COR-L47 (cell line): ENCODE measurements around the gene F12.
"Not testable (repeated sequence)": the region's sequence is repeated elsewhere in the genome, so short reads cannot be mapped to it uniquely, and the experiment has no call there.

Experiments
- DNase-seq: peaks from one replicate; lab custom pipeline; 2025; lab: John Stamatoyannopoulos, UW

Gene F12

DNA sequence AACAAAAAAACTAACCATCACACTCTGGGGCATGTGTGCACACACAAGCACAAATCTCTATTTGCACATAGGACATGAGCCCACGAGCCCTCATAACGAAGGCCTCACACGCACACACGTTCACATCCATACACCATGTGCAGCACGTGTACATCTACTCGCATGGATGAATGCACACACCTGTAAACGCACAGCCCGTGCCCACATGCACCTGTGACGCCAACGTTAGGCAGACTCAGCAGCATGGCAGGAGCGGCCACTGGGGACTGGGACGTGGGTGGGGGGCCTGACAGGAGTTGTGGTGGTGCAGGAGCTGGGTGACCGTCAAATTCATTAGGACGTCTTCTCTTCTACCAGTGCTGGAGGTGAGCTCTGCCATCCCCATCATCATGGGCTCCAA is 22.0 kb downstream of the F12 start:
- no peak for DNase-seq

DNA sequence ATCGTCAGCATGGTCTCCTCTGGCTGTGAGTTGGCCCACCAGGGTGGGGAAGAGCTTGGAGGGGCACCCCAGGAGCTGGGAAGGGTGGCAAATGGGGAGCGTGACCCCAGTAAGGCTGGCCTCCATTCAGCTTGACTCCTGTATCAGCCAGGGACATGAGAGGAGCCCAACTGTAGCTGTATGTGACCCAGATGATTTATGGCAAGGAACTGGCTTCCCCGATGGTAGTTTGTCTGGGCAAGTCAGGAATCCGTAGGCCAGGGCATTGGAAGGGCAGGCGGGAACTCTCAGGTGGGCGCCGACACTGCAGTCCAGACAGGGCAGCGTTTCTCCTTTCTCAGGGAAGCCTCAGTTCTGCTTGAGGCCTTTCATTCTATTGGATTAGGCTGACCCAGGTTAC is 22.8 kb downstream of the F12 start:
- DNase-seq, result no peak

- DNase-seq, result no peak
Measured at GRCh38 chr5:177385720-177386119, 23.6 kb downstream of the F12 start.

GRCh38 chr5:177384134-177384533 is 25.2 kb downstream of the F12 start, which contains the start of gene SLC34A1:
SLC34A1 (plus strand) TSS chr5:177384434; CDS start chr5:177385742, 1,308 bp downstream.
- DNase-seq, result no peak

DNA sequence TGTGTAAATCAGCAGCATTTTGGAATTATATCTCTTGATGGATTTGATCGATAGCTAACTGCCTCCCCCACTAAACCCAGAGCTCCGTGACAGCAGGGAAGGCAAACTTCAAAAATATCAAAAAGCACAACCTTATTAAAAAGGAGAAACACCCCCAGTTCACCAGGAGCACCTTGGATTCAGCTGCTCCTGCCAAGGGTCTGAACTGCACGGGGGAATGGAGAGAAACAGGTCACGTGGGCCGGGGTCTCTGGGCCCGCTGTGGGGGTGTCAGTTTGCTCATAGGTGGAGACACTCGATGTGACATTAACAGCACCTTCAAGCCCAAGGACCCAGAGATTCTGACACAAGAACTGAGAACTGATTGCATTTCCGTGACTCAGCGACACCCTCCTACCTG is 26.2 kb downstream of the F12 start:
- no peak for DNase-seq

DNA sequence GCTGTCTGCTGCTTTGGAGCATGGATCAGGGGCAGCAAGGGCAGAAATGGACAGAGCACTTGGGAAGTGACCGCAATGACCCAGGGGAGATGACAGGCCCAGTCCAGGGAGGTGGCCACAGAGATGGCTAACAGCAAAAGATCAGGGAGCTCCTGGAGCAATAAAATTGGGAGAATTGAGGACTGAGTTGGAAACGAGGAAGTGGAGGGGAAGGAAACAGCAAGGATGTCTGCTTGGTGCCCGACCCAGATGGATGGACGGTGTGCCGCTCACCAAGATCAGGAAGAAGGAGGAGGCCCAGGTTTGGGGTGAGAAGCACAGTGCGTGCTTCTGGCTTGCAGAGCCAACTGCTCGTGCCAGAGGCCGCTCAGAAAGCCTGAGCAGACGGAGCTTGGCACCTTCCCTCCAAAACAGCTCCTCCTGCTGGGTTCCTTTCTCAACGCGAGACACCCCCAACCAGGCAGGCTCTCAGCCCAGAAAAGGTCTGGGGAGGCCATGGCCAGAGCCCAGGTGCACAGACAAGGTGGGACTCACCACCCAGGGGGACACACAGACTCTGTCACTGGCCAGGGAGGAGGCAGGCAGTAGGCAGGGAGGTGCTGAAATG is 26.8 kb downstream of the F12 start:
- DNase-seq, result peak; percentile 57

DNA sequence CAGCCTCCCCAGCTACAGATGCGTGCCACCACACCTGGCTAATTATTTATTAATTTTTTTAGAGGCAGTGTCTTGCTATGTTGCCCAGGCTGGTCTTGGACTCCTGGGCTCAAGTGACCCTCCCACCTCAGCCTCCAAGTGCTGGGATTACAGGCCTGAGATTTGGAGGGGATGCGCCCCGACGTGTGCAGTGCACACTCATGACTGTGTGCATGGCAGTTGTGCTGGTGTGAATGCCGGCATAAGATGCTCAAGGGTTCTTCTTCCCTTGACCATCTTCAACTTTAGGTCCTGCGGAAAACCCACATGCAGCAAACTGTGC is 28.6 kb downstream of the F12 start:
- no peak for DNase-seq

DNA sequence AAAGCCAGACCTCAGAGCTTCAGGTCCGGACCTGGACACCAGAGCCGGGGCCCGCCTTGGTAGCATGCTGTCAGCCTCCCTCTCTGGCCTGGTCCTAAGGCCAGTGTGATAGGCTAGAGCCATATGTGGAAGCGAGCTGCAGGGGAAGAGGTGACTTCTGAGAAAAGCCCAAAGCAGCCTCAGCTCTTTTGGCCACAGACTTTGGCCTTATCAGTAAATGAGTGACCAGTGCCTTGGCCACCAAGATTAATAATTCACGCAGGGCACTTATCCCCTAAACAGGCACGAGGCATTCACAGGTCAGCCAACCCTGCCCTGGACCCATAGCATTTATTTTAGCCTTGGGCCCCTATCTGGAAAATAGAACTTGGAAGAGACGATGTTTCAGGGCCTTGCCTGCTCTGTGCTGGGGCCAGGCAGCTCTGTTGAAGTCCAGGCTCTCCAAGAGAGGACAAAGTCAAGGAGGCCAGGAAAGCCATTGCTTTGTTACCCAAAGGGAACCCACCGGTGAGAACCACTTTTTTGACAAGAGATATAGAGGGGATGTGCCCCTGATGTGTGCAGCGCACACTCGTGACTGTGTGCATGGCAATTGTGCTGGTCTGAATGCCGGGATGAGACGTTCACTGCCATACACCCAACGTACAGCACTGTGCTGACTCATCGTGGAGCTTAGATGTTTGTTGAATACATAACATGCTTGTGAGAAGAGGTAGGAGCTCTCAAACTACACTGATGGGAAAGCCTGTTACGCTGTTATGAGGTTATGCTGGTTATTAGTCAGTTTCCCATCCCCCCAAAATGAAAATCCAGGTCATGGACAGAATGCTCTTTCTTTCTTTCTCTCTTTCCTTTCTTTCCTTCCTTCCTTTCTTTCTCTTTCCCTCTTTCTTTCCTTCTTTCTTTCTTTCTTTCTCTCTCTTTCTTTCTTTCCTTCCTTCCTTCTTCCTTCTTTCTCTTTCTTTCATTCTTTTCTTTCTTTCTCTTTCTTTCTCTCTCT is 30.2 kb downstream of the F12 start:
- no peak for DNase-seq

DNA sequence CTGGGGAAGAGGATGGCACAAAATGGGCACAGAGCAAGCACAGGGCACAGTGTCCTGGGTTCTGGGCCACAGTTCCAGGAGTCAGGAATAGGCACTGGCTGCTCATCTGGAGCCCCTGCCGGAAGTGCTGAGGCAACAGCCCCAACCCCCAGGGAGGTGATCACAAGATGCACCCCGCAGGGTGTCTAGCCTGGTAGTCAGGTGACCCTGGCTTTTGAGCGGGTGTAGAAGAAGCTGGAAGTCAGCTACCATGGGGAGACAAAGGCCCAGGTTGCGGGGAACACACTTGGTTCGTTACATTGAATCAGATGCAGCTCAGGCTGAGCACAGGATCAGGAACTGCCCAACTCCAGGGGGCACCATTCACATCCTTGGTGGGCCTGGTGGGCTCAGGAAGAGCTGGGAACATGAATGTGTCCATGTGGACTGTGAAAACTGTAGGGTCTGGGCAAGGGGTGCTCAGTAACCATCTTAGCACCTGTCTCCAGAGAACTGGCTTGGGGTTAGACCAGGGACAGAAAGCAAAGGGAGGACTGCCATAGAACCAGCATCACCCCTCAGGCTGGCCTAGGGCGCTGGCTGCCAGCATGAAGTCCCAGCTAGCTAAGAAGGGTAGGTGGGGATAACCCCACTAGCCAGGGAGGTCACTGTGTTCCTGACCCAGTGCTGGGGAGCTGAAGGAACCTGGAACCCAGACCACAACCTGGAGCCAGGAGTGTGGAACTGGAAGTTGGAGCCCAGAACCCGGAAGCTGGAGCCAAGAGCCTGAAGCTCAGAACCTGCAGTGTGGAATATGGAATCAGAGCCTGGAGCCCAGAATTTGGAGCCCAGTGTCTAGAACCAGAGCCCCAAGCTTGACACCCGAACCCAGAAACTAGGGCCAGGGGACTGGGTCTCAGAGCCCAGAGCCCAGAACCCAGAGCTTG is 31.2 kb downstream of the F12 start:
- DNase-seq, result no peak

DNA sequence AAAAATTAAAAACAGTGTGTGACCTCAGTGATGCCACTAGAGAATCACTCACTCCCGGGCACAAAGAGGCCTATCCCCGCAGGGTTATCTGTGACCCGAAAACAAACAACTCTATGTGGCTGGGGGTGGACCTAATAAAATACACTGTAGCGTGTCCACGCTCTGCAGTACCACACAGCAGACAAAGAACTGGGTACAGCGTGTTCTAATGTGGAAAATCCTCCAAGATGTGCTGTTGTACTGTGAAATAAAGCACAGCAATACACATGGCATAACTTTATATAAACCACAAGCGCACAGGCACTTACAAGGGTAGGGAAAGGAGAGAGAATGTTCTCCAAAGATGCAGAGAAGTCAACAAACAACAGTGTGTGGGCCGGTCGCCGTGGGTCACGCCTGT is 33.3 kb downstream of the F12 start:
- no peak for DNase-seq

GRCh38 chr5:177375516-177375915 is 33.8 kb downstream of the F12 start:
- DNase-seq, result not testable (repeated sequence)

GRCh38 chr5:177374211-177374610 is 35.2 kb downstream of the F12 start:
- no peak for DNase-seq

GRCh38 chr5:177373806-177374205 is 35.6 kb downstream of the F12 start:
- no peak for DNase-seq

DNA sequence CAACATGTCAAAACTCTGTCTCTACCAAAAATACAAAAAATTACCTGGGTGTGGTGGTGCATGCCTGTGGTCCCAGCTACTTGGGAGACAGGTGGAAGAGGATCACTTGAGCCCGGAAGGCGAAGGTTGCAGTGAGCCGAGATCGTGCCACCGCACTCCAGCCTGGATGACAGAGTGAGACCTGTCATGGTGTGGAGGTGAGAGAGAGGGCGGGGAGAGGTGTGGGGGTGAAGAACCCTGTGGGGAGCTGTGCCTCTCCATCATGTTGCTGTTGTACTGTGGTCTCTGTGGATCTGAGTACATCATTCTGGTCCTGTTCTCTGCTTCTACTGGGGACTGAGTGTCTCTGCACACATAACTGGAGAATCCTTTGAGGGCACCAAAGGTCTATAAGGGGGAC is 36.5 kb downstream of the F12 start:
- DNase-seq, result no peak

DNA sequence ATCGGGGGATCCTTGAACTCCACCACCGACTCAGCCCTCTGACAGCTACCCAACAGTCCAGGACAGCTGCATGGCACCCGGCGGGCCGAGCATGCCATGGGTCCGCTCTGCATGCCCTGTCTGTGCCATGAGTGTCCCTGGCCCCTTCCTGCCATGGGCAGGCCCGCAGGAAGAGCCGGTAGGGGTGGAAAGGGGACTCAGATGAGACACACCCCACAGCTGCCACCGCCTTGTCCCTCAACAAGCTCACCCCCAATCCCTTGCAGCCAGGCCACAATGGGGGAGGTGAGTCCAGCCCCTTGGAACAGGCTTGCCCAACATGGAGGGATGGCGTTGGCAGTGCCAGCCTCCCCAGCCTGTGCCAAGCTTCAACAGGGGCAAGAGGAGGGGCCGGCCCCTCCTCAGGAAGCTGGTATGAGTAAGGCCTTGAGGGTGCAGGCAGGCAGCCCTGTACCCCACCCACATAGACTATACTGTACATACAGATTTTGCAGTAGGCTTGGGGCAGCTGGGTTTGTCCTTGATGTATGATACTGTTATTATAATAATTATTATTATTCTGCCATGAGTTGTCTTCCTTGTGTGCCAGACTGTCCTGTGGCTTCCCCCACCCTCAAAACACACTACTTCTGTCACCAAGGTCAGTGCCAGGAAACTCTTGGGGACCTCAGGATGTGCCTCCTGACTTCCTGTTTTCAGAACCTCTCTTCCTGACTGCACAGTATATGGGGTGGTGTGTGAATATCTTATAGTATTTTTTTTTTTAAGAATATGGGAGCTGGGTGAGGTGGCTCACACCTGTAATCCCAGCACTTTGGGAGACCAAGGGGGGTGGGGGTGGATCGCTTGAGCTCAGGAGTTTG is 37.1 kb downstream of the F12 start:
- DNase-seq, result no peak

GRCh38 chr5:177371120-177372033 is 38.0 kb downstream of the F12 start:
- DNase-seq, result no peak

GRCh38 chr5:177370488-177371119 is 38.8 kb downstream of the F12 start:
- DNase-seq, result peak; percentile 40

DNA sequence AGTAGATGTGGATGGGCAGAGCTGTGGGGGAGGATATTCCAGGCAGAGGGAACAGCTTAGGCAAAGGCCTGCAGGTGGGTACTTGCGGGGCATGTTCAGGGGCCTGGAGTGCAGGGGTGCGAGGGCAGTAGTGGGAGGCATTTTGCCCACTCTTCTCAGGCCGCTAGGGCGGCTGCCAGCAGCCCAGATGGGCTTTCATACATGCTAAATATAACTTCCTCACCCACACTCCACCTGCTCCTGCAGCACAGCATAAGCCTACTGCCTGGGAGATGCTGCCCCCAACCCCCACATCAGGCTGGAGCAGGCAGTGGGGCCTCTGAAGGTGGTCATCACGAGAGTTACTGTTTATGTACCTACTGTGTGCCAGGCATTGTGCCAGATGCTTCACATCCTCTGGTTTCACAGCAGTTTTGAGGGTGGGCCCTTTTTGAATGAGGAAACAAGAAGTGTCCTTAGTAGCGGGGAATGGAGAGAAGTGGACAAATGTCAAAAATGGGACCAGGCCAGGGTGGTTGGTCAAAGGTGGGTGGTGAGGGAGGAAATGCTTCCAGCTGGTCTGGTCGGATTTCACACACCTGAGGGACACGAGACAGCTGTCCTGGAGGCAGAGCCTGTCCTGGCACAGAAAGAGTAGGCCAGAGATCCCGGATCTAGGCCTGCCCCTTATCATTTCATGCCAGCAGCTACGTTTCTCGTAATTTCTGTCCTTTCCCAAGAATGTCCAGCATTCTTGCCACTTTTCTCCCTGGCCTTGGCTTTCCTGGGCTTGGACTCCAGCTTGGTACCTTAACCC is 39.5 kb downstream of the F12 start:
- DNase-seq, result no peak
